Inflammatory macrophage treated with lipopolysaccharide for 4 hours (primary cell): Measurements from ENCODE around the gene DHX8.
A peak's percentile ranks its signal among the peaks of the same experiment; 100 is the strongest.
"Not testable (repeated sequence)": the region's sequence is repeated elsewhere in the genome, so short reads cannot be mapped to it uniquely, and the experiment has no call there.

Experiments used
- DNase-seq: peaks from one replicate; pipeline ENCODE4 v3.0.0-alpha.2; 2020

The DHX8 gene

DNA sequence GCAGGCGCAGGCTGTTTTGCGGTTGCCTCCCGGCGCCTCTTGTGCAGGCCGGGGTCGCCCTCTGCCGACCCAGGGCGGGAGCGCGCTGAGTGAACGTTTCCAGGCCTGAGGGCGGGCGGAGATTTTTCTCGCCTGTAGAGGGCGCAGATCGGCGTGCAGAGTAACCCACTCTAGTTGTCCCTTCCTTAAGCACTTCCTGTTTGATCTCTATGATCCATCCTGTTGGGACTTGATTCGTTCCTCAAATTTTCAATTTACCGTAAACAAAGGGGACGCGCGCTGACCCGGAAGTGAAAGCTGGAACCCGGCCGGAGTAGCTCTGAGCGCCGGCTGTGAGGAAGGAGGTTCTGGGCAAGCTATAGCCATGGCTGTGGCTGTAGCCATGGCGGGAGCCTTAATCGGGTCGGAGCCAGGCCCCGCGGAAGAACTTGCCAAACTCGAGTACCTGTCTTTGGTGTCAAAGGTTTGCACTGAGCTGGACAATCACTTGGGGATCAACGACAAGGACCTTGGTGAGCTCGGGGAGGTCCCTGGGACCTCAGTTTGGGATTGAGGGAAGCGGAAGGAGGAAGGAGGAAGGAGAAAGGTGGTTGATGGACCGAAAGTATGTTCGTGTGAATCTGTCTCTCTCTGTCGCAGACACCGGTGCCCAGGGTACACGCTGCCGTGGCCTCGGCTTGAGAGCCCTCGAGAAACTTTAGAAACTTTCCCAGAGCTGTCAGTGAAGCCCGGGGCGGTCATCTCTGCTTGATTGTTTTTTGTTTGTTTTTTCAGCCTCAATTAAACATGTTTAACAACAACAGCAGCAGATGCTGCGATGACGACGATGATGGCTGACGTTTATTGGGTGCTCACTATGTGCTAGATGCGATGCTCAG is at the start of gene DHX8:
DHX8 (plus strand) TSS at position 302 of the 878 bp plus-strand sequence; CDS start at position 365, 63 bp downstream.
- peak; percentile 99 for DNase-seq

DNA sequence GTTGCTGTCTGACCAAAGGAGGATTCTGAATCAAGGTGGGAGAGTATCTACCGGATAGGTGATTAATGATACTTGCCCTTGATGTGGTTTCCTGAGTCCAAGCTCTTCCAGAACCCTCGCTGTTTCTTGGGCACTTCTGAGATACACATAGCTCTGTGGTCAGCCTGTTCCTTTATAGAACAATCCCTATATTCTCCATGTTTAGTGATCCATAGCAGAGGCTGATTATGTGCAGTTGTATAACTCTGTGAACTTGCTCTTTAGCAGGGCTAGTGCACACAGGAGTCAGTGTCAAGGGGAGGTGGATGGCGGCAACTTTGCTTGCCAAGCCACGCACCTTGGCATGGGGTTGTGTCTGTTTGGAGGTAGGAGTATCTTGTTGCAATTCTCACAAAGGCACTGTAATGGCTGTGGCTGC is 48.9 kb upstream of the DHX8 start:
- no peak for DNase-seq

DNA sequence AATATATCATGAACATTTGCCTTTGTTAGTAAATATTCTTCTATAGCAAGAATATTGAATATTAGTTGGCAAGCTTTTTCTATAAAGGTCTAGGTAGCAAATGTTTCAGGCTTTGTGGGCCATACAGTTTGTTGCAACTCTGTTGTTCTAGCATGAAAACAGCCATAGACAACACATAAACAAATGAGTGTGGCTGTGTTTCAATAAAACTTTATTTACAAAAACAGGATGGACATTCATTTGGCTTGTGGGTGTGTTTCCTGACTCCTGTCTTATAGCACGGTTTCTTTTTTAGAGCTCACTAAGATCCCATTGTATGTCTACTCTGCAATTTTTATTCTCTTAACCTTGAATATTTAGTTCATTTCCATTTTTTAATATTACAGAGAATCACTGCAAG is 46.0 kb upstream of the DHX8 start:
- DNase-seq = no peak

DNA sequence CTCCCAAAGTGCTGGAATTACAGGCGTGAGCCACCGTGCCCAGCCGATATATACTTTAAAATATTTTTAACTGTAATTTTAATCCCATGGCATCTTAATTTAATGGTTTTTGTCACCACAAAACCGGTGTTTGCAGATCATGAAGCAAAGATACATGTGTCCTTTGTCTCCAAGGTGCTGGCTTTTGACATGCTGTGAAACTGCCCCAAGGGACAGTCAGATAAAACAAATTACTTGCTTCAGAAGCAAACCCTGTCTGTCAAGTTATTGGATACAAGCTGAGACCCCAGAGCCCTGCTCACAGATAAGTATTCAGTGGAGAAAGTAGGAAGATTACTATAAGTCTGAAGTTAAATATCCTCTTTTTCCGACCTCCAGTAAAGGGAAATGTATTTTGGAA is 45.1 kb upstream of the DHX8 start:
- no peak for DNase-seq

DNA sequence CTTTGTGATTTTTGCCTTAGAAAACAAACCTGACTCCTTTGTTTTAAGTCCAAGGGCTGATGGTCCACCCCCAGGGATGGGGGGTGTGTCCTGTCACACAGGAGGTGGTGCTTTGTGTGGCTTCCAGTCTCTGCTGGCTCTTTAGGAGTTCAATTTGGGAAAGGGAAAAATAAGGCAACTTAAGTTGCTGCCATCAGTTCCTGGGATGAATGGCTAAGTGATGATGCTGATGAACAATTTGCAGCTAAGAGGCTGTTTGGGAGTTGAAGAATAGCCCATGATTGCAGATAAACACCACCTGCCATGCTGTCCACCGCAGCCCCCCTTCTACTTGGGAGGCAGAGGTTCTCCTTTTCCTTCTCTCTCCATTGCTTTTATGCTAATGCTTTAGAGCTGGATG is 44.7 kb upstream of the DHX8 start:
- no peak for DNase-seq

DNA sequence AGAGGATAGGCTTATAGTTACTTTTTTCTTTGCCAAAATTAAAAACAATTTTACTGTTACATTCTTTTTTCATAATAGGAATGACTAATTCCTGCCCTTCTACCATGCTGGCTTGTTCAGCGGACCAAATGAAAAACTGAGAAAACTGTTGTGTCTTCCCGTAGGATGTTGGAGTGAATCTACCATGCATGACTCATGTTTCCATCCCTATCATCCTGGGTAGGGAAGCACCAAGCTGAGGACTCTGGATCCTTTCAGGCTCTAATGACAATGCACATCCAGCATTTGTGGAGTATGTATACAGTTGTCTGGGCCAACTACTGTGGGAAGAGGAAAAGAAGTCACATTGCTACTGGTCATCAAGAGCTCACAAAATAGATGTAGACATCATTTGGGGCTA is 41.1 kb upstream of the DHX8 start:
- DNase-seq = no peak

DNA sequence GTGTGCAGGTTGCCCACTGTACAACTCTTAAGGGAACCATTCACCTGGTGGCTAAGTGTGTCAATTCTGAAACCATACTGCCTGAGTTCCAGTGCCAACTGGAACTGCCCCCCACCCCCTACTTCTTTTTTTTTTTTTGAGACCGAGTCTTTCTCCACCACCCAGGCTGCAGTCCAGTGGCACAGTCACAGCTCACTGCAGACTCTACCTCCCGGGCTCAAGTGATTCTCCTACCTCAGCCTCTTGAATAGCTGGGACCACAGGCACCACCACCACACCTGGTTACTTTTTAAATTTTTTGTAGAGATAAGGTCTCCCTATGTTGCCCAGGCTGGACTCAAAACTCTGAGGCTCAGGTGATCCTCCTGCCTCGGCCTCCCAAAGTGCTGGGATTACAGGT is 40.4 kb upstream of the DHX8 start:
- no peak for DNase-seq

DNA sequence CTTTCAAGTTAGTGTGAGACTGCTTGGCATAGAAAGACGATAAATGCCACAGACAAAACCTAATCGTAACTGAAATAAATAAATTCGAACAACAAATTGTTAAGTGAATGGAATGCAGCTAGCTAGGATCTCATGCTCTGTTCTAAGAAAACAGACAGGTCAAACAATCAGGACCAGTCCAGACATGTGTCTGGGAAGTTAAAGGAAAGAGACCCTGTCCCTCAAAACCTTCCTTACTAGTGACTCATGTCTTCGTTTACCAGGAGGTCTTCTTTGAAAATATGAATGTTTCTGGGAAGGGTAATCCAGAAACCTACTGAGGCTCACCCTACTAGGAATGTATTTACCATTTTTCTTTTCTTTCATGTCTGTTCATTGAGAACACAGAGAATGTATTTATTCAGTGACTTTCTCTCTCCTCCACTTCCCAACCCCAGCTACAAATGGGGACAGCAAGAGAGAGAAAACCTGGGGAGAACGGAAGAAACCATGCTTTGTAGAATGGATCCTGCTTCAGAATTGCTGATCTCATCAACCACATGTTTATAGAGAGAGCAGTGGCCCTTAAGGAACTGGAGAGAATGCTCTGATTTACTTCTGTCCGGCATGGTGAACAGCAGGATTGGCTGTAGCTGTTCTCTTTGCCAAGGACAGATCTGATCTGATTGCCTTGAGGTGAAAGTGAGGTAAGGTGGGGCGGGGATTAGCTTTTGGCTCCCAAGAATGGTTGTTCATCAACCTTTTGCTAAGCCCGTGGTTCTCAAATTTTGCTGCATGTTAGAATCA is 39.4 kb upstream of the DHX8 start:
- DNase-seq = no peak

DNA sequence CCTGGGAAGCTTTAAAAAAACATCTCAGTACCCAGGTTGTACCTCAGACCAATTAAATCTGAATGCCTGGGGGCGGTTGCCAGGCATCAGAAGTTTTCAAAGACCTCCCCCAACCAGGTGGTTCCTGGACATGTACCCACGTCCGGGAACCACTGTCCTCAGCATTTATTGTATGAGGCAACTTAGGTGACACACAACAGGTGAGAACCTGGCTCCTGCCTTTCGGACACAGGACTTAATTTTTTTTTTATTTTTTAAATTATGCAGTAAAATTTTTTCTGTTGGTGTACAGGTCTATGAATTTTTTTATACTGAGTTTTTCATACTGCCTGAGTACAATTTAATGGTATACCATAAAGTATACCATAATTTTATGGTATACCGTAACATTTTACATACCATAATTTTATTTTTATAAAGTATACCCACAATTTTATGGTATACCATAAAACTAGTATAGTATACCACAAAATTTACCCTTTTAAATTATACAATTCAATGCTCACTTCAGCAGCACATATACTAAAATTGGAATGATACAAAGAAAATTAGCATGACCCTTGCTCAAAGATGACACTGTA is 38.7 kb upstream of the DHX8 start:
- no peak for DNase-seq

DNA sequence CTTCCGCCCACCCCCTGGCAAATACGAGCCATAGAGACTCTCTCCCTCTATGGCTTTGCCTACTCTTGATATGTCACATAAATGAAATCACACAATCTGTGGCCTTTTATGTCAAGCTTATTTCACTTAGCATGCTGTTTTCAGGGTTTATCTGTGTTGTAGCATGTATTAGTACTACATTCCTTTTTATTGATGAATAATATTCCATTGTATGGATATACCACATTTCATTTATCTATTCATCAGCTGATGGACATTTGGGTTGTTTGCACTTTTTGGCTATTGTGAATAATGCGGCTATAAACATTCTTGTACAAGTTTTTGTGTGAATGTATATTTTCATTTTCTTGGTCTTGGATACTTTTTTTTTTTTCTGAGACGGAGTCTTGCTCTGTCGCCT is 37.0 kb upstream of the DHX8 start:
- no peak for DNase-seq

DNA sequence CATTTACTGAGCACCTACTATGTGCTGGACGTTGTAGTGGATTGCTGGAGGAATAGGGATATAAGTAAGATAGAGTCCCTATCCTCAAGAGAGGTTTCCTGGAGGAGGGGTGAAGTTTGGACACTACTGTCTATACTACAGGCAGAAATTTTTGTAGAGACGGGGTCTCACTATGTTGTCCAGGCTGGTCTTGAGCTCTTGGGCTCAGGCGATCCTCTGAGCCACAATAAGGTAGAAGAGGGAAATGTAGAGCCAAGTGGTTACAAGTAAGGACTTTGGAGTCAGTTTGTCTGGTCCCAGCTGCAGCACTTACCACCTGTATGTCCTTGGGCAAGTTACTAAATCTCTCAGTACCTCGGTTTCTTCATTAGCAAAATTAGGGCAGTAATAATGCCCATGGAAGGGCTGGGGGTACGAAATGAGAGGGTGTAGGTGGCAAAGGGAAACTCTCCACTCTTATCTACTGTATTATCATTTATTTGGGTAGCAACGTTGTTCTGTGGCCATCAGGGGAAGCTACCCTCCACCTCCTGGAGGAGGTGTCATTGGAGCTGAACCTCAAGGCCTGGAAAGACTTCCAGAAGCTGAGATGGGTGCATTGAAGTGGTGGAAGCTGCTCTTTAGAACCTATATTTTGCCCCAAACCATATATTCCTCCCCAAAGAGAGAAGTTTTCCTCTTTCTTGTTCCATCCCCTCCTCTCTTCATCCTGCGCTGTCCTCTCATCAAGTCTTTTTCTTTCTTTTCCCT is 34.9 kb upstream of the DHX8 start:
- DNase-seq = no peak

DNA sequence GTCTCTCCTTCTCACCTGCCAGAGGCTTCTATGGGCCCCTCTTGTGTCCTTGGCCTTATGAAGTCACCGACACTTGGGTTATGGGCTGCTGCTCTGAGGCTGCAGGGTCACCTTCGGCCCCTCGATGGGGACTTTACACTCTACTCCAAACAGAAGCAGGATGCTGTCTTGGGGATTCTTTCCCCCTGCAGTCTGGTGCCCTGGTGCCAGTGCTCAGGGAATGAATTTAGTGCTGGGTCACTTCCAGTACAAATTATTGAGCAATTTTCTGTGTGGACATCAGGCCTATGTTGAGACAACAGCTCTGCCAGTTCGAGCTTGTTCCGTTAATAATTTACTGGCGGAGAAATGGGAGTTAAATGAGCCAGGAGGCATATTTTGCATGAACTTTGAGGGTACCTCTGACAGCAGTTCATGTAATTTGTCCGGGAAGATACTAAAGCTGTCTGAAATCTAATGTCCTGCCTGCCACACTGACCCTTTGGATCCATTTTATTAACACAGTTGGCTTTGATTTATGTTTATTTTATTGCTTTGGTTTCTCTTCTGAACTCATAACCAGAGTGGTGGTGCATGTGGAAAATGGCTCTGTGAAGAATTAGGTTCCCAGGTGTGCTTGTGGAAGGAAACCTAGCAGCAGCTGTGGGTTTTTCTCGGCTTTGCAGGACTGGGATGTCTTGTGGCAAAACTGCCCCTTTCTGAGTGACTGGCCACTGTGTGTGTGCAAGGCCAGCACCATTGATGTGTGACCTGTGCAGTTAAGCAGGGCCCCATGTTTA is 34.1 kb upstream of the DHX8 start:
- DNase-seq = no peak

DNA sequence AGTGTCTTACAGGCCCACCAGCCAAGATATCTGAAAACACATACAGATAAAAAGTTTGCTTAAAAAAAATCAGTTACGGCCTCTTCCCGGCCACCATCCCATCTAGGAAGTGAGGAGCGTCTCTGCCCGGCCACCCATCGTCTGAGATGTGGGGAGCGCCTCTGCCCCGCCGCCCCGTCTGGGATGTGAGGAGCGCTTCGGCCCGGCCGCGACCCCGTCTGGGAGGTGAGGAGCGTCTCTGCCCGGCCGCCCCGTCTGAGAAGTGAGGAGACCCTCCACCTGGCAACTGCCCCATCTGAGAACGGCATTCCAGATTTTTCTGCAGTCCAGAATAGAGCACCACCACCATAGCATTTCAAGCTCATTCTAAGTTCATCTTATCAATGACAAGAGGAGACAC is 33.0 kb upstream of the DHX8 start:
- not testable (repeated sequence) for DNase-seq

DNA sequence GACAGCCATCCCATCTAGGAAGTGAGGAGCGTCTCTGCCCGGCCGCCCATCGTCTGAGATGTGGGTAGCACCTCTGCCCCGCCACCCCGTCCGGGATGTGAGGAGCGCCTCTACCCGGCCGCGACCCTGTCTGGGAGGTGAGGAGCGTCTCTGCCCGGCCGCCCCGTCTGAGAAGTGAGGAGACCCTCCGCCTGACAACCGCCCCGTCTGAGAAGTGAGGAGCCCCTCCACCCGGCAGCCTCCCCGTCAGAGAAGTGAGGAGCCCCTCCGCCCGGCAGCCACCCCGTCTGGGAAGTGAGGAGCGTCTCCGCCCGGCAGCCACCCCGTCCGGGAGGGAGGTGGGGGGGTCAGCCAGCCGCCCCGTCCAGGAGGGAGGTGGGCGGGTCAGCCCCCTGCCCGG is 32.0 kb upstream of the DHX8 start:
- not testable (repeated sequence) for DNase-seq

DNA sequence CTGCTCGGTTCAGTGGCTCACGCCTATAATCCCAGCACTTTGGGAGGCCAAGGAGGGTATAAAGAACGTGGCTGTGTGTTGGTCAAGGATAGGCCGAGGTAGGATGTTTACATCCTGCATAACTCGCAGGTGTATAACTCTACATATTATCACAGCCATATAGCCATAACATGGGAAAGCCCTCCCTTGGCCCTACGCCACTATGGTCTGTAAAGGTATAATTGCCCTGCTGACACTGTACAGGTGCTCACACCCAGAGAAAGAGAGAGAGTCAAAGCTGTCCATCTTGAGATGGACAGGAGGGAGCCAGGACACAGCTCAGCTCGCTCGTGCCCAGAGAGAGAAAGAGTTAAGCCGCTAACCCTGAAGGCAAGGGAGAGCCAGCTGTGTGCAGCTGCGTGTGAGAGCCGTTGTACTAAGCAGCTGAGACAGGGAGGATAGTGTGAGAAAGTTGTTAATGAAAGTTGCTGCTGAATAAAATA is 30.4 kb upstream of the DHX8 start:
- no peak for DNase-seq

DNA sequence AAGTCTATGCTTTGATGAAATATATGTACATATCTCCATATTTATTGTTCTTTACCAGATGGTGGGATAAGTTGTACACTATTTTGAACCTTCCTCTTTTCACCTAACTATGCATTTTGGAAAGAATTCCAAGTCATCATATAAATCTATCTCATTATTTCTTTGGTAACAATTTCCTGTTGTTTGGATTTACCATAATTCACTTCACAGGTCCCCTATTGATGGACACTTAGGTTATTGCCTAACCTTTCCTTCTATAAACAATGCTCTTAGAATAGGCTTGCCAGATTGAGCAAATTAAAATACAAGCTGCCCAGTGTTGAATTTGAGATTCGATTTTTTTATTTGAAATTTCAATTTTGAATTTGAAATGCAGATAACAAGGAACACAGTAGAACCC is 28.9 kb upstream of the DHX8 start:
- no peak for DNase-seq

DNA sequence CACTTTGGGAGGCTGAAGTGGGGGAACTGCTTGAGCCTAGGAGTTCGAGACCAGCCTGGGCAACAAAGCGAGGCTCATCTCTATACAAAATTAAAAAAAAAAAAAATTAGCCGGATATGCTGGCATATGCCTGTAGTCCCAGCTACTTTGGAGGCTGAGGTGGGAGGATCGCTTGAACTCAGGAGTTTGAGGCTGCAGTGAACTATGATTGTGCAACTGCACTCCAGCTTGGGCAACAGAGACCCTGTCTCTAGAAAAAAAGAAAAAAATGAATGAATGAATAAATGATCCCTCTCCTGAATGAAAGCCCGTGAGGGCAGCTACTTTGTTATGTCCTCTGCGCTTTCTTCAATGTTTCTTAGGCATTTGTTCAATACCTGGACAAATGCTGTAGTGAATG is 27.7 kb upstream of the DHX8 start:
- DNase-seq = no peak

DNA sequence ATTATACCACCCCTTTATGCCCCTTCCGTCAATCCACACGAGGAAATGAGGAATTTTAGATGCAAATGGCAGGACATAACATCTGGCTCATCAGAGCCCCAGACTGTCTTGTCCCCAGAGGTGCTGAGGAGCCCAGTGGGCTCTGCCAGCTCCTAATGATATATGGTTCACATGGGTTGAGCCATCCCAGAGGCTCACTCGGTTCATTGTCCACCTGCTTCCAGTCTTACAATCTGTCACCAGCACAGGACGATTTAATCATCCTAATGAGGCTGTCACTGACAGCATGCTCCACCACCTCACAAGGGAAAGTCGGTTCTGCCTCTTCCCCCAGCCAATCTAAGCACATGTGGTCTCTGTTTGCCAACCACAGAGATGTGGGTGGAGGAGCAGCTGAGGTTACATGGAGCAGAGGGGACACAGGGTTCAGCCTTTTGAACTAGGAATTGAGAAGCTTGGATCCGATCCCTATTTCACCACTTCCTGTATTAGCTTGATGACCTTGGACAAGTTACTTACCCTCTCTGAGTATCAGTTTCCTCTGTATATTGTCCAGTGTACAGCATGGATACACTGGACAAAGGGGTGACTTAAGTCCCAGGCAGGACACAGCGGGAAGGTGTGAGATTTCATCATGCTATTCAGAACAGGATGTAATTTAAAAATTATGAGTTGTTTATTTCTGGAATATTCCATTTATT is 27.0 kb upstream of the DHX8 start:
- peak; percentile 93 for DNase-seq

DNA sequence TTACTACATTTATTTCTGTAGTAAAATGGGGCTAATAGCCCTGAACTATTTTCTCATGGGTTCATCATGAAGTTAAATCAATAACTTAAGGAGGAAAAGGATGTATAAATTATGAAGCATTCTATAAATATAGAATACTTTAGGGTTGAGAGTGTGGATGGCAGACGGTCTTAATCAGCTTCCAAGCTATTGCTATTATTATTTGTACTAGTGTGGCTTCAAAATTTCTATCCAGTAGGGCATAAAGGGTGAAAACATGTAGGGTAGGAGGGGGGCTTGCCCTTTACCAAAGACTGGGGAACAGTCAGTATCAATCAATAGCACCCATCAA is 26.4 kb upstream of the DHX8 start:
- DNase-seq = no peak

DNA sequence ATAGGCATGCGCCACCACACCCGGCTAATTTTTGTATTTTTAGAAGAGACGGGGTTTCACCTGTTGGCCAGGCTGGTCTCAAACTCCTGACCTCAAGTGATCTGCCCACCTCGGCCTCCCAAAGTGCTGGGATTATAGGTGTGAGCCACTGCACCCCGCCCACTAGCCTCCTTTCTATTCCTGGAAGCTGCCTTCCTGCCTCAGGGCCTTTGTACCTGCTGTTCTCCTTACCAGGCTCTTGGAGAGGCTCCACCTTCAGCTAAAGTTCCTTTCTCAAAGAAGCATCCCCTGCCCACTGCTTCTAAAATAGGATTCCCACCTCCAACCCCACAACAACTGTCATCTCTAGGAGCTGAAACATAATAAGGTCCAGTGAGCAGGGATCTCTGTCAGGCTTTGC is 23.9 kb upstream of the DHX8 start:
- DNase-seq = not testable (repeated sequence)

DNA sequence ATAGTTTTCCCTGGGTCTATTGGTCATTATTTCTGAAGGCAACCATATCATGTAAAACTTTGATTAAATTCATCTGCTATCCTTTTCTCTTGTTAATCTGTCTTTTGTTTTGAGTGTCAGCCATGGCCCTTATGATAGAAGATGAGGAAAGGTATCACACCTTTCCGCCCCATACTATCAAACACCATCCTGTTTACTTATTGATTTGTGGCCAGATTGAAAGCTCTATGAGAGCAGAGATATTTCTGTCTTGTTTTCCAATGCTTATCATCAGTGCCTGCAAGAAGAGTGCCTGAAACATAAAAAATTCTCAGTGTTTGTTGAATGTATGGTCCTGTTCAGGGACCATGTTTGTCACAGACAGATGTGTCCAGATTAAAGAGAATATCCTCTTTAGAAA is 22.6 kb upstream of the DHX8 start:
- DNase-seq = no peak

DNA sequence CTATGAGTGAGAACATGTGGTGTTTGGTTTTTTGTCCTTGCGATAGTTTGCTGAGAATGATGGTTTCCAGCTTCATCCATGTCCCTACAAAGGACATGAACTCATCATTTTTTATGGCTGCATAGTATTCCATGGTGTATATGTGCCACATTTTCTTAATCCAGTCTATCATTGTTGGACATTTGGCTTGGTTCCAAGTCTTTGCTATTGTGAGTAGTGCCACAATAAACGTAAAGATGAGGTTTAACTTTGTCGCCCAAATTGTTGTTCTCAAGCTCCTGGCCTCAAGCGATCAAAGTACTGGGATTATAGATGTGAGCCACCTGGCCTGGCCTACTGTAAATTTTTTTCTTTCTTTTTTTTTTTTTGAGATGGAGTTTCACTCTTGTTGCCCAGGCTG is 21.2 kb upstream of the DHX8 start:
- DNase-seq = not testable (repeated sequence)
